22Rv1 (cell line): ENCODE results near the gene GNG11.

Experiments used
- H3K27ac ChIP-seq: fragments of 450-650 bp; 2 replicates; pipeline ENCODE4 v1.5.1; 2017
- ZFX ChIP-seq: fragments of 450-650 bp; IDR thresholded peaks from 2 replicates; pipeline ENCODE4 v1.6.1; 2017; ENCODE audit warnings: antibody characterized with exemption, borderline replicate concordance
- TF ChIP-seq, protein P1 (sequence below): fragments of 450-650 bp; IDR thresholded peaks from 2 replicates; pipeline ENCODE4 v1.5.1; 2017; ENCODE audit warnings: mild to moderate bottlenecking

Gene GNG11

DNA sequence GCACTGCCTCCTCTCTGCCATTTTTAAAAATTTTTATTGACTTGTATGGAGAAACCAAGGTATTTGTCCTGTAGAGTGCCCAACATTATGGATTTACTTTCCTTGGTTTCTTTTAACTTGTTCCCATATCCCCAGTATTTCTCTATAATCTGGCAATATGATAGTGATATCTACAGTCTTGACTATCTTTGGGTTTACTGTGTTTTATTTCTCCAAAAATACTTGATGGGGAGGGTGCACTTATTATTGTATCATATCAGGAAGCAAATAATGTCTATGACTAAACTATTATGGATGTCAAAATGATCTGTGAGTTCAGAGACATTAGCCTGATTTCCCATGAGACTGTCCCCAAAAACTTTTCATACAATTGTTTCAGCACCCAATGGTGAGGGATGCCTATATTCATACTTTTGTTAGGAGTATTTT, 37.6 kb upstream of the GNG11 start:
- no peak overlapping the region for H3K27ac ChIP-seq
- TF ChIP-seq, protein P1, sequence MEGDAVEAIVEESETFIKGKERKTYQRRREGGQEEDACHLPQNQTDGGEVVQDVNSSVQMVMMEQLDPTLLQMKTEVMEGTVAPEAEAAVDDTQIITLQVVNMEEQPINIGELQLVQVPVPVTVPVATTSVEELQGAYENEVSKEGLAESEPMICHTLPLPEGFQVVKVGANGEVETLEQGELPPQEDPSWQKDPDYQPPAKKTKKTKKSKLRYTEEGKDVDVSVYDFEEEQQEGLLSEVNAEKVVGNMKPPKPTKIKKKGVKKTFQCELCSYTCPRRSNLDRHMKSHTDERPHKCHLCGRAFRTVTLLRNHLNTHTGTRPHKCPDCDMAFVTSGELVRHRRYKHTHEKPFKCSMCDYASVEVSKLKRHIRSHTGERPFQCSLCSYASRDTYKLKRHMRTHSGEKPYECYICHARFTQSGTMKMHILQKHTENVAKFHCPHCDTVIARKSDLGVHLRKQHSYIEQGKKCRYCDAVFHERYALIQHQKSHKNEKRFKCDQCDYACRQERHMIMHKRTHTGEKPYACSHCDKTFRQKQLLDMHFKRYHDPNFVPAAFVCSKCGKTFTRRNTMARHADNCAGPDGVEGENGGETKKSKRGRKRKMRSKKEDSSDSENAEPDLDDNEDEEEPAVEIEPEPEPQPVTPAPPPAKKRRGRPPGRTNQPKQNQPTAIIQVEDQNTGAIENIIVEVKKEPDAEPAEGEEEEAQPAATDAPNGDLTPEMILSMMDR, result no peak
- no peak for TF ChIP-seq ZFX

- TF ChIP-seq, protein P1, result no peak
- no peak for TF ChIP-seq ZFX
Observed at GRCh38 chr7:93884541-93884940, 37.0 kb upstream of the GNG11 start.

DNA sequence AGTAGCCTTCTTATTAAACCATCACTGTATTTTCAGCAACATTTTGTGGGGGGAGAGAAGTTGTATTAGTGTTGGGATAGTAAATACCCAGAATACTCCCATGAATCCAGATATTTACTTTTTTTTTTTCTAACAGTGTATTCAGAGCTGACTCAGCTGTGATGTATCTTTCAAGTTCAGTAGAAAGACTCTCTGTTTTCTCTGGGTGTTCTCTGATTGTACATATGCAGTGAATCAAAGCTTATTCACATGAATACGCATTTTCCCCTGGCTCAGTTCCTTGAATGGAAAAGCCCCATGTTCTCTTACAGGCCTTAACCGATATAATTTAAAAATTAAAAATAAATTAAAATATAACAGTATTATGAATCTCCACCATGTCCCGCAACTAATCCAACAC, 32.3 kb upstream of the GNG11 start:
- H3K27ac ChIP-seq, result no peak overlapping the region
- TF ChIP-seq, protein P1, result no peak
- TF ChIP-seq ZFX, result no peak

More at GRCh38 chr7:93884541-93884940, 37.0 kb upstream of the GNG11 start:
- no peak overlapping the region for H3K27ac ChIP-seq

DNA sequence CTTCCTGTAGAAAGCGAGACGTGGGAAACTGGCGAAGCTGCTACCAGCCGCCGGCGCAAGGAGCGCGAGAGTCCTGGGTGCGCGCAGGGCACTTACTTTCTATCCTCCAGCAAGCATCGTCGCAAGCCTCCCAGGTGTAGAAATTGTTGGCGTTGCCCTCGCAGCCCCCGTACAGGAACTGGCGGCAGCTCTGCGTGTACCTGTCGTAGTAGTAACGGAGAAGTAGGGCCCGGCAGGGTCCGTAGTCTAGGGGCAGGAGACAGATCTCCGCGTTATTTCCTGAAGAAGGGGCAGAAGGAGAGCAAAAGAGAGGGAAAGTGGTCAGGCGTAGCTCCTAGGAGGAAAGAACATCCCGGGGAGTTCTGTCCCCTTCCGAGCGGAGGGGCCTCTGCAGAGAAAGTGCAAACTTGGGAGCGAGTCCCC, 31.5 kb upstream of the GNG11 start:
- no peak overlapping the region for H3K27ac ChIP-seq
- TF ChIP-seq, protein P1, result no peak; the same call in 1 of the 2 replicates
- TF ChIP-seq ZFX, result no peak

- H3K27ac ChIP-seq, result no peak within 1 kb of the TSS
- TF ChIP-seq, protein P1, result no peak; the same call in none of the 2 replicates
- TF ChIP-seq ZFX, result no peak
Observed at GRCh38 chr7:93890464-93891068, 31.0 kb upstream of the GNG11 start, which contains the start of gene TFPI2. Gene TFPI2, minus strand, starts transcription at chr7:93890753. Its CDS starts 75 bp downstream, at chr7:93890678.

- no peak for TF ChIP-seq ZFX
- TF ChIP-seq, protein P1, result no peak
- H3K27ac ChIP-seq, result no peak overlapping the region
Observed at GRCh38 chr7:93894426-93894825, 27.1 kb upstream of the GNG11 start.

DNA sequence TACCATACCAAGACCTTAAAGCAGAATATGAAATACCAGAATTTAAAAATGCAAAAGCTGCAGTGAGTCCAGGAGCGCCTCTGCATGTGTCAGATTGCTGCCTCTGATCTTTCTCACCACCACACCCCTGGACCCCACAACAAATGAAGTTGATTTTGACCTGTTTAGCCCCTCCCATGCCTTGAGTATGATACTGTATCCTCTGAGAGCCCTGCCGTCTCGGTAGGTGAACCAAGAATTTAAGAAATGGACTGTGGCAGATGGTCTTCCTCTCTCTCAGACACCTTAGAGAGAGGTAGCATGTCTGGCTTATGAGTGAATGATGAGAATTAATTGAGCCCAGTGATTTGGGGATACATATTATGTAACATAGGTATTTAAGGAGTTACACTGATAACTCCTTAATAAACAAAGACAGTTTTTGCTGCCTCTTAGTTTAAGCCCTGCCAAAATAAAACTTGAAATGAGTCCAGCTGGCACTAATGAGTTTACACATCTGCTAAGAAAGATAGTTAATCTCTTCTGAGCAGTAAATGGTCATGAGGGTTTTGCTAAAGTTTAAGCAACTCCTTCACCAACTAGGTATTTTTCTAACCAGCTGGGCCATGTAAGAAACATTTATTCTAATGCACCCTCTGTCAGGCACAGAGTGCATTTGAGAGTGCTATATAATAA, 26.4 kb upstream of the GNG11 start:
- no peak overlapping the region for H3K27ac ChIP-seq
- TF ChIP-seq ZFX, result no peak
- TF ChIP-seq, protein P1, result no peak
